Fibroblast of lung (primary cell): ENCODE measurements around the gene CLEC19A. TPM values are rescaled to one million over a fixed set of nuclear protein-coding genes. Genes with fewer than 3 reads are reported as not detected.

Source experiments
- DNase-seq, 2 donors: peaks; one replicate each; pipeline versions ENCODE4 v3.0.0 to v3.0.0-alpha.2; 2010; ENCODE audit warnings: low read depth in 2 of 2
- H2AFZ ChIP-seq: 2 replicates; pipeline ENCODE4 v1.5.1; 2012; ENCODE audit warnings: low read length, control low read depth, inconsistent platforms
- H3K27ac ChIP-seq: 2 replicates; pipeline ENCODE4 v1.5.1; 2011; ENCODE audit warnings: low read length, control low read depth; ENCODE audit not compliant: insufficient read depth
- H3K27me3 ChIP-seq: 2 replicates; pipeline ENCODE4 v1.5.1; 2011; ENCODE audit warnings: mild to moderate bottlenecking, low read length; ENCODE audit not compliant: control insufficient read depth, insufficient read depth
- H3K36me3 ChIP-seq: 2 replicates; pipeline ENCODE4 v1.5.1; 2011; ENCODE audit warnings: low read length; ENCODE audit not compliant: control insufficient read depth, insufficient read depth
- H3K4me1 ChIP-seq: 2 replicates; pipeline ENCODE4 v1.5.1; 2011; ENCODE audit warnings: low read length; ENCODE audit not compliant: control insufficient read depth, insufficient read depth; ENCODE audit errors: extremely low read depth
- H3K4me2 ChIP-seq: 2 replicates; pipeline ENCODE4 v1.5.1; 2011; ENCODE audit warnings: low read length, control low read depth; ENCODE audit not compliant: insufficient read depth; ENCODE audit errors: extremely low read depth
- H3K4me3 ChIP-seq, 4 experiments: fragments of 200-600 bp in 1 of 4; sonication (generic) in 1 of 4; replicated peaks in 1 of 4; 2 replicates each; pipeline ENCODE4 v1.5.1; 2011 to 2016; ENCODE audit warnings: low read length in 4 of 4, low read depth in 3 of 4, mild to moderate bottlenecking in 3 of 4, control low read depth in 2 of 4, inconsistent platforms in 1 of 4, mixed read lengths in 1 of 4; ENCODE audit not compliant: insufficient read depth in 1 of 4; ENCODE audit errors: control extremely low read depth in 1 of 4
- H3K79me2 ChIP-seq: 2 replicates; pipeline ENCODE4 v1.5.1; 2012; ENCODE audit warnings: mild to moderate bottlenecking, low read length, inconsistent platforms; ENCODE audit not compliant: control insufficient read depth, insufficient read depth
- H3K9ac ChIP-seq: 2 replicates; pipeline ENCODE4 v1.5.1; 2011; ENCODE audit warnings: mild to moderate bottlenecking, low read length, control low read depth; ENCODE audit not compliant: insufficient read depth
- H3K9me3 ChIP-seq: 2 replicates; pipeline ENCODE4 v1.5.1; 2012; ENCODE audit warnings: low read depth, low read length; ENCODE audit not compliant: control insufficient read depth, insufficient read depth
- H4K20me1 ChIP-seq: 2 replicates; pipeline ENCODE4 v1.5.1; 2011; ENCODE audit warnings: low read length; ENCODE audit not compliant: control insufficient read depth, insufficient read depth; ENCODE audit errors: extremely low read depth
- EZH2 ChIP-seq: IDR thresholded peaks from 2 replicates; pipeline ENCODE4 v1.5.1; 2012; ENCODE audit warnings: low read length, control low read depth, mild to moderate bottlenecking; ENCODE audit errors: missing control alignments
- polyA minus RNA-seq: library from RNA; depleted of rRNA, polyadenylated mRNA; stranded (reverse); fragments of >200 nt; gene quantifications from 2 replicates; pipeline ENCODE4 v1.2.3, GENCODE V29; 2011; ENCODE audit warnings: low replicate concordance
- polyA plus RNA-seq, 2 donors: library from polyadenylated mRNA; depleted of rRNA in 1 of 2; stranded (reverse) in 1 of 2; unstranded in 1 of 2; fragments of >200 nt; gene quantifications; 2 replicates each; pipeline ENCODE4 v1.2.1, GENCODE V29; 2011 to 2012; ENCODE audit warnings: missing spikeins in 1 of 2
- total RNA-seq: library from RNA; depleted of rRNA; stranded (reverse); fragments of >200 nt; gene quantifications from 2 replicates; pipeline ENCODE4 v1.2.1, GENCODE V29; 2014
- TF ChIP-seq, protein P1 (sequence below), 2 donors: IDR thresholded peaks in 1 of 2; conservative IDR thresholded peaks in 1 of 2; 1 replicate in 1 of 2; 2 replicates in 1 of 2; pipeline ENCODE4 v1.5.1; 2011 to 2012; ENCODE audit warnings: low read length in 2 of 2, control low read depth in 1 of 2, inconsistent platforms in 1 of 2, low read depth in 1 of 2, mild to moderate bottlenecking in 1 of 2

The CLEC19A gene
- total RNA-seq: not detected in 2 replicates
- not detected in 2 replicates for polyA plus RNA-seq
- polyA plus RNA-seq (2012): not detected in 2 replicates
- not detected in 2 replicates for polyA minus RNA-seq

DNA sequence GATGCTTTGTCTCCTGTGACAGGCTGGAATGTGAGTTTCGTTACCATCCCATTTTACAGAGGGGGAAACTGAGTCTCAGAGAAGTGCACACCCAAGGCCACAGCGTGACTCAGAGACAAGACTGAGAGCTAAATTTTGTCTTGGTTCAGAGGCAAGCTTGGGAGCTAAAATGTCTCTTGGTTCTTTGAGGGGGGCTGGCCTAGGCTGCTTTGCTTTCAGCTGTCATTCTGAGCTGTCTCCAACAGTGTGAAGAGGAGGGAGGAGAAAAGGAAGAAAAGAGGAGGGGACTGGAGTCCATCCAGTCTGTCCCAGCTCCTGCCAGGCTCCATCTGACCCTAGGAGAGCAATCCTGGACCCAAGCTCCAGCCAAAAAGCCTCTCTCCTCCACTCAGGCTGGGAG lies at the start of gene CLEC19A:
CLEC19A (plus strand) TSS at position 301 of the 400 bp plus-strand sequence. CDS start 121 bp downstream, outside the sequence.
- no peak within 1 kb of the TSS for H3K4me2 ChIP-seq
- H3K9ac ChIP-seq: no peak within 1 kb of the TSS
- H3K36me3 ChIP-seq: no peaks in the 10 kb centered on the region
- H3K9me3 ChIP-seq: no peaks in the 10 kb centered on the region
- no peaks in the 10 kb centered on the region for H3K79me2 ChIP-seq
- no peaks in the 10 kb centered on the region for H3K27me3 ChIP-seq
- H4K20me1 ChIP-seq: no peaks in the 10 kb centered on the region
- H3K27ac ChIP-seq: no peak within 1 kb of the TSS
- no peak within 1 kb of the TSS for H3K4me3 ChIP-seq
- H2AFZ ChIP-seq: no peak within 1 kb of the TSS
- DNase-seq: no peak
- no peaks in the 10 kb centered on the region for H3K4me1 ChIP-seq
- TF ChIP-seq EZH2: no peak
- TF ChIP-seq, protein P1, sequence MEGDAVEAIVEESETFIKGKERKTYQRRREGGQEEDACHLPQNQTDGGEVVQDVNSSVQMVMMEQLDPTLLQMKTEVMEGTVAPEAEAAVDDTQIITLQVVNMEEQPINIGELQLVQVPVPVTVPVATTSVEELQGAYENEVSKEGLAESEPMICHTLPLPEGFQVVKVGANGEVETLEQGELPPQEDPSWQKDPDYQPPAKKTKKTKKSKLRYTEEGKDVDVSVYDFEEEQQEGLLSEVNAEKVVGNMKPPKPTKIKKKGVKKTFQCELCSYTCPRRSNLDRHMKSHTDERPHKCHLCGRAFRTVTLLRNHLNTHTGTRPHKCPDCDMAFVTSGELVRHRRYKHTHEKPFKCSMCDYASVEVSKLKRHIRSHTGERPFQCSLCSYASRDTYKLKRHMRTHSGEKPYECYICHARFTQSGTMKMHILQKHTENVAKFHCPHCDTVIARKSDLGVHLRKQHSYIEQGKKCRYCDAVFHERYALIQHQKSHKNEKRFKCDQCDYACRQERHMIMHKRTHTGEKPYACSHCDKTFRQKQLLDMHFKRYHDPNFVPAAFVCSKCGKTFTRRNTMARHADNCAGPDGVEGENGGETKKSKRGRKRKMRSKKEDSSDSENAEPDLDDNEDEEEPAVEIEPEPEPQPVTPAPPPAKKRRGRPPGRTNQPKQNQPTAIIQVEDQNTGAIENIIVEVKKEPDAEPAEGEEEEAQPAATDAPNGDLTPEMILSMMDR (conservative IDR thresholded peaks at IDR 0.05 in 1 of 2, IDR thresholded peaks at IDR 0.05 in 1 of 2; ENCODE audit: low read depth in 1 of 2, low read length in 2 of 2): no peak

DNA sequence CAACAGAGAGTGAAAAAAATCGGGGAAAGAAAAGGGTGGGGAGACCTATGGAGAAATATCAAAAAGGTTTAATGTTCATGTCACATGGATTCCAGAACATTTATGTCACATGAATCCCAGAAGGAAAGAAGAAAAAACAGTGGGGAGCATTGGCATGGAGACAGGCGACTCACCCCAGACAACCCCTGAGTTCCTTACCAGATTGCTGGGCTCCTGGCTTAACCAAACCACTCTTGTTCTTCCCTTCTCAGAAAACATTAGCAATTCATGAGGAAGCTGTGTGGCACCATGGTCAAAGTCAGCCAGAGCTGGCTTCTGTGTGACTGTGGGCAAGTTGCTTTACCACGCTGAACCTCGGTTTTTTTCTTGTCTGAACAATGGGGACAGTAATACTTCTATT lies 49.6 kb upstream of the CLEC19A start:
- TF ChIP-seq EZH2: no peak
- TF ChIP-seq, protein P1 (conservative IDR thresholded peaks at IDR 0.05 in 1 of 2, IDR thresholded peaks at IDR 0.05 in 1 of 2; ENCODE audit: low read depth in 1 of 2, low read length in 2 of 2): no peak
- H3K36me3 ChIP-seq: no peaks in the 10 kb centered on the region
- H3K4me1 ChIP-seq: no peaks in the 10 kb centered on the region
- H3K79me2 ChIP-seq: no peaks in the 10 kb centered on the region
- no peak overlapping the region for H2AFZ ChIP-seq
- no peak overlapping the region for H3K4me3 ChIP-seq
- no peak overlapping the region for H3K4me2 ChIP-seq
- no peaks in the 10 kb centered on the region for H4K20me1 ChIP-seq
- H3K27me3 ChIP-seq: no peaks in the 10 kb centered on the region
- no peak for DNase-seq
- H3K9ac ChIP-seq: no peak overlapping the region
- H3K9me3 ChIP-seq: no peaks in the 10 kb centered on the region
- no peak overlapping the region for H3K27ac ChIP-seq

DNA sequence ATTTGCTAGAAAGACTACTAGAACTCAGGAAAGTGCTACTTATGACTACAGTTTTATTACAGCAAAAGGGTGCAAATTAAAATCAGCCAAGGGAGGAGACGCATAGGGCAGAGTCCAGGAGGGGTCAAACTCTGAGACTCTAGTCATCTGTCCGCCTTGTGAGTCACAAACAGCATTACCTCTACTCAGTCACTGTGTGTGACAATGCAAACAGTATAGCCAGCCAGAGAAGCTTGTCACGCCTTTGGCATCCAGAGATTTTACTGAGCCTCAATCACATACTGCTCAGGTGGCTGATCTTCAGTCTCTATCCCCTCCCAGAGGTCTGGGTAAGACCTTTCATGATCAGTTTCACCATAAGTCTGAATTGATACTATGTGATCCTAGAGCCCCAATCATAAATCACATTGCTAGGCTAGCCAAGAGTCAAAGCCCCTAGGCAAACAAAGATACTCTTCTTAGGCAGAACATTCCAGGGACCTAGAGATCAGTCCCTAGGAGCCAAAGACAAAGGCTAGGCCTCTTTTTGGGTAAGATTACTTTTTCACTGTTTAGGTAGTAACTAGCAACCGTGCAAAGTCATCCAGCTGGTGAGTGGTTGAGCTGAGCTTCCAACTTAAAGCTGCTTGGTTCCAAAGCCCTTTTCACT lies 48.8 kb upstream of the CLEC19A start:
- H3K27ac ChIP-seq: no peak overlapping the region
- H3K27me3 ChIP-seq: no peaks in the 10 kb centered on the region
- H3K4me2 ChIP-seq: no peak overlapping the region
- no peaks in the 10 kb centered on the region for H3K36me3 ChIP-seq
- no peak for DNase-seq
- no peaks in the 10 kb centered on the region for H3K79me2 ChIP-seq
- H3K9ac ChIP-seq: no peak overlapping the region
- H3K9me3 ChIP-seq: no peaks in the 10 kb centered on the region
- H3K4me3 ChIP-seq: no peak overlapping the region
- no peaks in the 10 kb centered on the region for H3K4me1 ChIP-seq
- TF ChIP-seq EZH2: no peak
- TF ChIP-seq, protein P1 (conservative IDR thresholded peaks at IDR 0.05 in 1 of 2, IDR thresholded peaks at IDR 0.05 in 1 of 2; ENCODE audit: low read depth in 1 of 2, low read length in 2 of 2): no peak
- no peaks in the 10 kb centered on the region for H4K20me1 ChIP-seq
- no peak overlapping the region for H2AFZ ChIP-seq
